HepG2 (cell line): ENCODE results near the gene NELL2. TPM values are rescaled to one million over a fixed set of nuclear protein-coding genes. Genes with fewer than 3 reads are reported as not detected.

ENCODE experiments used
- ATAC-seq: fragments of 200-7000 bp; cut with Tn5 transposase; 3 replicates; pipeline ENCODE4 v1.9.1; 2020; ENCODE audit warnings: mild to moderate bottlenecking, moderate library complexity
- BruUV-seq: library from RNA; stranded (reverse); fragments of 400-500 nt; replicated peaks from 2 replicates; lab custom pipeline; 2021; lab: Mats Ljungman, UMichigan
- CTCF ChIA-PET: fragments of 300-600 bp; formaldehyde crosslinking; extraction: SDS; loops from one replicate; lab custom pipeline; 2021; ENCODE audit warnings: low total read pairs, inconsistent platforms, low intra/inter-chr PET ratio; lab: Yijun Ruan, JAX
- POLR2A ChIA-PET: fragments of 350-600 bp; sonication (Branson Sonifier 250); formaldehyde crosslinking; loops from one replicate; lab custom pipeline; 2020; ENCODE audit warnings: antibody characterized with exemption, inconsistent platforms; lab: Yijun Ruan, JAX
- DNase-seq: peaks from one replicate; pipeline ENCODE4 v3.0.0-alpha.2; 2015; ENCODE audit warnings: low spot score
- FAIRE-seq: peaks from 3 replicates; lab custom pipeline; 2011; peaks lifted over from hg19 to GRCh38; lab: Jason Lieb, UNC
- H2AFZ ChIP-seq: one replicate; pipeline ENCODE4 v1.6.1; 2011; ENCODE audit warnings: low read length, inconsistent platforms
- H3K27ac ChIP-seq: fragments of 300-600 bp; 3 replicates; pipeline ENCODE4 v1.8.0; 2011; ENCODE audit warnings: mixed run types, mild to moderate bottlenecking, mixed read lengths, low read length, inconsistent platforms; ENCODE audit not compliant: insufficient read depth; ENCODE audit errors: extremely low read length
- H3K27me3 ChIP-seq, 2 experiments: fragments of 200-600 bp in 1 of 2; 2 replicates in 1 of 2; 3 replicates in 1 of 2; pipeline versions ENCODE4 v1.6.0 to v1.8.0; 2011; ENCODE audit warnings: low read length in 2 of 2, mild to moderate bottlenecking in 2 of 2, moderate library complexity in 2 of 2, inconsistent platforms in 1 of 2; ENCODE audit not compliant: insufficient read depth in 2 of 2, control insufficient read depth in 1 of 2
- H3K36me3 ChIP-seq, 2 experiments: fragments of 200-600 bp in 1 of 2; replicated peaks in 1 of 2; 2 replicates in 1 of 2; 3 replicates in 1 of 2; pipeline versions ENCODE4 v1.5.1 to v1.8.0; 2011; ENCODE audit warnings: low read length in 2 of 2, inconsistent platforms in 1 of 2; ENCODE audit not compliant: insufficient read depth in 2 of 2, control insufficient read depth in 1 of 2
- H3K4me1 ChIP-seq: 2 replicates; pipeline ENCODE4 v1.5.1; 2012; ENCODE audit warnings: low read length, inconsistent platforms; ENCODE audit not compliant: insufficient read depth
- H3K4me2 ChIP-seq: 2 replicates; pipeline ENCODE4 v1.6.0; 2011; ENCODE audit warnings: low read depth, low read length, inconsistent platforms
- H3K4me3 ChIP-seq, 3 experiments: fragments of 200-600 bp in 1 of 3; sonication (generic), shearing (Covaris generic) in 1 of 3; replicated peaks in 1 of 3; 2 replicates each; pipeline ENCODE4 v1.5.1; 2011 to 2016; ENCODE audit warnings: low read length in 3 of 3, inconsistent platforms in 2 of 3, low read depth in 2 of 3, mild to moderate bottlenecking in 2 of 3, control low read depth in 1 of 3, mixed read lengths in 1 of 3; ENCODE audit not compliant: insufficient read depth in 1 of 3
- H3K79me2 ChIP-seq: one replicate; pipeline ENCODE4 v1.6.1; 2011; ENCODE audit warnings: low read length, inconsistent platforms; ENCODE audit not compliant: insufficient read depth
- H3K9ac ChIP-seq: 2 replicates; pipeline ENCODE4 v1.6.0; 2011; ENCODE audit warnings: mild to moderate bottlenecking, low read depth, low read length, inconsistent platforms; ENCODE audit not compliant: insufficient read depth
- H3K9me3 ChIP-seq: 2 replicates; pipeline ENCODE4 v1.5.1; 2012; ENCODE audit warnings: mild to moderate bottlenecking, low read length
- H4K20me1 ChIP-seq: 2 replicates; pipeline ENCODE4 v1.6.0; 2011; ENCODE audit warnings: inconsistent platforms, mild to moderate bottlenecking, low read length, moderate library complexity; ENCODE audit not compliant: insufficient read depth
- GMEB1 ChIP-seq: sonication (generic); formaldehyde crosslinking; IDR thresholded peaks from 2 replicates; pipeline ENCODE4 v1.5.1; 2020; ENCODE audit warnings: missing genetic modification reagents, mild to moderate bottlenecking, borderline replicate concordance
- MAFG ChIP-seq: sonication (generic); formaldehyde crosslinking; IDR thresholded peaks from 2 replicates; pipeline ENCODE4 v1.5.1; 2020; ENCODE audit warnings: mild to moderate bottlenecking, missing genetic modification reagents
- MLX ChIP-seq: IDR thresholded peaks from 2 replicates; pipeline ENCODE4 v1.6.1; 2016
- MYC ChIP-seq: sonication (generic); formaldehyde crosslinking; IDR thresholded peaks from 2 replicates; pipeline ENCODE4 v1.9.0; 2021; ENCODE audit warnings: missing genetic modification reagents, borderline replicate concordance
- PLSCR1 ChIP-seq: sonication (generic); formaldehyde crosslinking; IDR thresholded peaks from 2 replicates; pipeline ENCODE4 v1.5.0; 2020; ENCODE audit warnings: missing genetic modification reagents, mild to moderate bottlenecking, borderline replicate concordance
- ZNF282 ChIP-seq: fragments of 450-650 bp; IDR thresholded peaks from 2 replicates; pipeline ENCODE4 v1.6.1; 2018; ENCODE audit not compliant: partially characterized antibody
- ZNF567 ChIP-seq: sonication (generic); formaldehyde crosslinking; IDR thresholded peaks from 2 replicates; pipeline ENCODE4 v1.8.1; 2023; ENCODE audit warnings: mild to moderate bottlenecking, missing genetic modification reagents, borderline replicate concordance
- ZNF687 ChIP-seq: sonication (generic); formaldehyde crosslinking; IDR thresholded peaks from 2 replicates; pipeline ENCODE4 v1.5.1; 2020; ENCODE audit warnings: mild to moderate bottlenecking, missing genetic modification reagents, moderate library complexity
- ZNF704 ChIP-seq: sonication (generic); formaldehyde crosslinking; IDR thresholded peaks from 2 replicates; pipeline ENCODE4 v1.8.1; 2023; ENCODE audit warnings: mild to moderate bottlenecking, inconsistent platforms, moderate library complexity, missing genetic modification reagents, borderline replicate concordance
- WGBS: methylation state at CpG from one replicate; pipeline ENCODE4 v1.1.6; 2017; ENCODE audit warnings: low lambda C conversion rate; 5-methylcytosine and 5-hydroxymethylcytosine counted together
- in situ Hi-C: cut with HindIII; loops from 2 replicates; pipeline ENCODE4 v1.10.0; 2017; ENCODE audit warnings: low pct_unique_long_range_greater_than_20kb; ENCODE audit not compliant: extremely low pct_ligation_motif_present
- intact Hi-C: fragments of 100-400 bp; cut with micrococcal nuclease; formaldehyde crosslinking; loops from one replicate; pipeline ENCODE4 v1.10.0; 2022; ENCODE audit not compliant: unreplicated experiment
- polyA plus RNA-seq, 8 experiments: library from polyadenylated mRNA; depleted of rRNA in 3 of 8; stranded (reverse) in 7 of 8; unstranded in 1 of 8; fragments of >200 nt; fragmentation: Illumina TruSeq in 4 of 8; extraction: Trizol in 4 of 8; gene quantifications; 2 replicates each; pipeline versions ENCODE4 v1.2.1 to v1.2.3, GENCODE V29; 2011 to 2016; ENCODE audit warnings: low read depth in 4 of 8, missing spikeins in 1 of 8, mixed read lengths in 1 of 8; ENCODE audit not compliant: insufficient read depth in 1 of 8
- total RNA-seq, 5 experiments: library from RNA; depleted of rRNA; stranded (reverse); fragments of >200 nt; fragmentation: Illumina TruSeq; extraction: Trizol; gene quantifications; 2 replicates each; pipeline ENCODE4 v1.2.3, GENCODE V29; 2016; ENCODE audit warnings: low read depth in 1 of 5

NELL2 gene
- total and polyA plus RNA-seq, 2 of the 13 experiments (the other 11 are each of a cell fraction or from before 2014, with no cell fraction given) = 0.11 TPM; not detected in 1

GRCh38 chr12:44544018-44544417 lies 332.1 kb downstream of the NELL2 start:
- no peaks in the 10 kb centered on the region for H3K36me3 ChIP-seq
- TF ChIP-seq MYC (CRISPR knock-in tag) = no peak
- TF ChIP-seq GMEB1 (CRISPR knock-in tag) = no peak
- in situ Hi-C loops = no loop called here
- intact Hi-C loops = no loop called here
- no peaks in the 10 kb centered on the region for H3K27me3 ChIP-seq
- no peaks in the 10 kb centered on the region for H3K9me3 ChIP-seq
- H4K20me1 ChIP-seq = no peaks in the 10 kb centered on the region
- FAIRE-seq (no peak), DNase-seq (no peak), ATAC-seq (no peak)
- no peak overlapping the region for H3K4me2 ChIP-seq
- ChIA-PET CTCF (no interaction called here), POLR2A (no interaction called here)
- no peak overlapping the region for H3K27ac ChIP-seq
- H3K79me2 ChIP-seq = no peaks in the 10 kb centered on the region
- no peak overlapping the region for H3K4me3 ChIP-seq
- H2AFZ ChIP-seq = no peak overlapping the region
- no TSS peak for BruUV-seq
- H3K4me1 ChIP-seq = no peaks in the 10 kb centered on the region
- H3K9ac ChIP-seq = no peak overlapping the region
- 0% methylated on average over 3 of the region's 3 CpGs for WGBS

GRCh38 chr12:44542716-44543115 lies 333.4 kb downstream of the NELL2 start:
- H3K9ac ChIP-seq = no peak overlapping the region
- H2AFZ ChIP-seq = no peak overlapping the region
- no peaks in the 10 kb centered on the region for H3K79me2 ChIP-seq
- no peaks in the 10 kb centered on the region for H3K36me3 ChIP-seq
- no peak overlapping the region for H3K4me2 ChIP-seq
- no peak overlapping the region for H3K4me3 ChIP-seq
- no peaks in the 10 kb centered on the region for H3K4me1 ChIP-seq
- FAIRE-seq = no peak
- BruUV-seq = no TSS peak
- no peak for DNase-seq
- intact Hi-C loops = no loop called here
- ChIA-PET CTCF (no interaction called here), POLR2A (no interaction called here)
- no peak overlapping the region for H3K27ac ChIP-seq
- no peaks in the 10 kb centered on the region for H4K20me1 ChIP-seq
- no peaks in the 10 kb centered on the region for H3K9me3 ChIP-seq
- ATAC-seq = no peak
- 0% methylated on average over 1 of the region's 1 CpG for WGBS
- in situ Hi-C loops = no loop called here
- H3K27me3 ChIP-seq = no peaks in the 10 kb centered on the region; a peak in 1 of 5 replicates
- TF ChIP-seq ZNF567 (CRISPR knock-in tag) = no peak
- TF ChIP-seq ZNF704 (CRISPR knock-in tag) = no peak
- no peak for TF ChIP-seq ZNF282
- no peak for TF ChIP-seq MAFG
- no peak for TF ChIP-seq PLSCR1 (CRISPR knock-in tag)
- no peak for TF ChIP-seq ZNF687 (CRISPR knock-in tag)
- no peak for TF ChIP-seq MLX (CRISPR knock-in tag)
